IMR-90 (cell line): ENCODE measurements around the gene EHBP1. TPM values are rescaled to one million over a fixed set of nuclear protein-coding genes. Genes with fewer than 3 reads are reported as not detected.

Experiments used
- ATAC-seq: fragments of 200-7000 bp; cut with Tn5 transposase; 2 replicates; pipeline ENCODE4 v1.9.1; 2020; ENCODE audit warnings: low read depth, mild to moderate bottlenecking, moderate library complexity
- BruUV-seq: library from RNA; stranded (reverse); fragments of 400-500 nt; replicated peaks from 2 replicates; lab custom pipeline; 2021; lab: Mats Ljungman, UMichigan
- CTCF ChIA-PET: fragments of 300-600 bp; formaldehyde crosslinking; extraction: SDS; loops from one replicate; lab custom pipeline; 2021; ENCODE audit warnings: antibody characterized with exemption; lab: Yijun Ruan, JAX
- POLR2A ChIA-PET: fragments of 300-600 bp; sonication (Branson Sonifier 250); formaldehyde crosslinking; loops from one replicate; lab custom pipeline; 2022; ENCODE audit warnings: antibody characterized with exemption; ENCODE audit not compliant: unreplicated experiment; lab: Charles Lee
- DNase-seq: peaks from one replicate; pipeline ENCODE4 v3.0.0; 2013
- H2AFZ ChIP-seq: replicated peaks from 2 replicates; pipeline ENCODE3; 2013; ENCODE audit warnings: low read length, mild to moderate bottlenecking; ENCODE audit not compliant: poor library complexity
- H2AK5ac ChIP-seq: 2 replicates; pipeline ENCODE4 v1.6.1; 2013; ENCODE audit warnings: low read depth, low read length, inconsistent platforms
- H2AK9ac ChIP-seq: replicated peaks from 2 replicates; pipeline ENCODE3; 2013; ENCODE audit warnings: mild to moderate bottlenecking, low read depth, low read length, moderate library complexity; ENCODE audit not compliant: poor library complexity
- H2BK120ac ChIP-seq: 2 replicates; pipeline ENCODE4 v1.6.1; 2013; ENCODE audit warnings: low read depth, low read length, inconsistent platforms
- H2BK15ac ChIP-seq: 3 replicates; pipeline ENCODE4 v1.6.1; 2013; ENCODE audit warnings: low read depth, low read length, inconsistent platforms
- H2BK20ac ChIP-seq: 2 replicates; pipeline ENCODE4 v1.6.1; 2013; ENCODE audit warnings: low read depth, mild to moderate bottlenecking, inconsistent platforms, low read length, moderate library complexity
- H2BK5ac ChIP-seq: 2 replicates; pipeline ENCODE4 v1.6.1; 2013; ENCODE audit warnings: mild to moderate bottlenecking, low read depth, low read length, inconsistent platforms; ENCODE audit not compliant: poor library complexity, severe bottlenecking
- H3K14ac ChIP-seq: replicated peaks from 2 replicates; pipeline ENCODE4 v1.6.1; 2013; ENCODE audit warnings: low read depth, low read length, inconsistent platforms
- H3K18ac ChIP-seq: 2 replicates; pipeline ENCODE4 v1.6.1; 2013; ENCODE audit warnings: low read depth, low read length, control low read depth
- H3K23ac ChIP-seq: 2 replicates; pipeline ENCODE4 v1.6.1; 2013; ENCODE audit warnings: low read depth, low read length, inconsistent platforms
- H3K27ac ChIP-seq: 2 replicates; pipeline ENCODE4 v1.5.1; 2013; ENCODE audit warnings: mild to moderate bottlenecking, control low read depth, low read length; ENCODE audit not compliant: insufficient read depth
- H3K27me3 ChIP-seq: 2 replicates; pipeline ENCODE4 v1.6.1; 2013; ENCODE audit warnings: low read length; ENCODE audit not compliant: control insufficient read depth, insufficient read depth
- H3K36me3 ChIP-seq: 2 replicates; pipeline ENCODE4 v1.6.1; 2013; ENCODE audit warnings: low read length, mixed read lengths; ENCODE audit not compliant: control insufficient read depth, insufficient read depth
- H3K4ac ChIP-seq: 2 replicates; pipeline ENCODE4 v1.6.1; 2013; ENCODE audit warnings: low read depth, low read length, inconsistent platforms
- H3K4me1 ChIP-seq: 2 replicates; pipeline ENCODE4 v1.6.1; 2013; ENCODE audit warnings: low read length, mixed read lengths; ENCODE audit not compliant: control insufficient read depth, insufficient read depth
- H3K4me2 ChIP-seq: 2 replicates; pipeline ENCODE4 v1.6.1; 2013; ENCODE audit warnings: low read depth, mild to moderate bottlenecking, control low read depth, low read length, moderate library complexity
- H3K4me3 ChIP-seq: 2 replicates; pipeline ENCODE4 v1.5.1; 2013; ENCODE audit warnings: low read depth, mild to moderate bottlenecking, control low read depth, low read length, moderate library complexity; ENCODE audit not compliant: insufficient read depth
- H3K56ac ChIP-seq: 2 replicates; pipeline ENCODE4 v1.6.1; 2013; ENCODE audit warnings: low read length, inconsistent platforms; ENCODE audit not compliant: insufficient read depth; ENCODE audit errors: extremely low read depth
- H3K79me1 ChIP-seq, 2 experiments: 2 replicates each; pipeline ENCODE4 v1.6.1; 2013; ENCODE audit warnings: low read length in 2 of 2, inconsistent platforms in 1 of 2, low read depth in 1 of 2
- H3K9ac ChIP-seq: 2 replicates; pipeline ENCODE4 v1.6.1; 2013; ENCODE audit warnings: low read depth, low read length, control low read depth
- H3K9me1 ChIP-seq: 2 replicates; pipeline ENCODE4 v1.6.1; 2013; ENCODE audit warnings: low read length, inconsistent platforms; ENCODE audit not compliant: insufficient read depth
- H3K9me3 ChIP-seq: 2 replicates; pipeline ENCODE4 v1.6.1; 2013; ENCODE audit warnings: low read length; ENCODE audit not compliant: control insufficient read depth, insufficient read depth
- H4K20me1 ChIP-seq: 2 replicates; pipeline ENCODE4 v1.6.1; 2013; ENCODE audit warnings: low read length, inconsistent platforms; ENCODE audit not compliant: insufficient read depth
- H4K5ac ChIP-seq: 2 replicates; pipeline ENCODE4 v1.6.1; 2013; ENCODE audit warnings: mild to moderate bottlenecking, low read depth, low read length, control low read depth
- H4K8ac ChIP-seq, 2 experiments: 2 replicates each; pipeline ENCODE4 v1.6.1; 2013; ENCODE audit warnings: low read depth in 2 of 2, low read length in 2 of 2, control low read depth in 1 of 2, inconsistent platforms in 1 of 2
- H4K91ac ChIP-seq: 2 replicates; pipeline ENCODE4 v1.6.1; 2013; ENCODE audit warnings: low read depth, low read length, inconsistent platforms; ENCODE audit not compliant: insufficient read depth
- BHLHE40 ChIP-seq: fragments of 150-350 bp; IDR thresholded peaks from 2 replicates; pipeline ENCODE4 v1.6.1; 2016; ENCODE audit warnings: mild to moderate bottlenecking, low read depth, low read length
- CEBPB ChIP-seq: IDR thresholded peaks from 2 replicates; pipeline ENCODE4 v1.6.1; 2012; ENCODE audit warnings: low read depth, low read length, improper control_type of control experiment
- CHD1 ChIP-seq: IDR thresholded peaks from 2 replicates; pipeline ENCODE4 v1.6.1; 2012; ENCODE audit warnings: low read depth, low read length, improper control_type of control experiment
- FOS ChIP-seq: fragments of 150-350 bp; IDR thresholded peaks from 2 replicates; pipeline ENCODE4 v1.6.1; 2016; ENCODE audit warnings: low read depth, low read length
- MAFK ChIP-seq: IDR thresholded peaks from 2 replicates; pipeline ENCODE4 v1.6.1; 2012; ENCODE audit warnings: low read depth, low read length, improper control_type of control experiment
- MAZ ChIP-seq: IDR thresholded peaks from 2 replicates; pipeline ENCODE4 v1.6.1; 2012; ENCODE audit warnings: low read depth, mild to moderate bottlenecking, low read length, improper control_type of control experiment, moderate library complexity, borderline replicate concordance
- MXI1 ChIP-seq: IDR thresholded peaks from 2 replicates; pipeline ENCODE4 v1.6.1; 2012; ENCODE audit warnings: low read depth, mild to moderate bottlenecking, low read length, moderate library complexity, borderline replicate concordance
- NFE2L2 ChIP-seq: fragments of 150-350 bp; IDR thresholded peaks from 2 replicates; pipeline ENCODE4 v1.6.1; 2016; ENCODE audit warnings: low read depth, mild to moderate bottlenecking, low read length
- POLR2A ChIP-seq: IDR thresholded peaks from 2 replicates; pipeline ENCODE4 v1.6.1; 2012; ENCODE audit warnings: mild to moderate bottlenecking, low read depth, low read length
- RAD21 ChIP-seq: IDR thresholded peaks from 2 replicates; pipeline ENCODE4 v1.6.1; 2012; ENCODE audit warnings: low read length, improper control_type of control experiment
- RCOR1 ChIP-seq: IDR thresholded peaks from 2 replicates; pipeline ENCODE4 v1.6.1; 2012; ENCODE audit warnings: mild to moderate bottlenecking, low read length, improper control_type of control experiment; ENCODE audit not compliant: insufficient replicate concordance
- RFX5 ChIP-seq: IDR thresholded peaks from 2 replicates; pipeline ENCODE4 v1.8.0; 2012; ENCODE audit warnings: low read depth, mild to moderate bottlenecking, low read length, moderate library complexity
- SMC3 ChIP-seq: fragments of 150-350 bp; IDR thresholded peaks from 2 replicates; pipeline ENCODE4 v1.6.1; 2016; ENCODE audit warnings: low read depth, mild to moderate bottlenecking, antibody characterized with exemption, low read length, moderate library complexity
- WGBS, 2 experiments: methylation state at CpG; one replicate each; pipeline versions ENCODE4 v1.1.5 to v1.1.7; 2013; ENCODE audit warnings: missing lambda C conversion rate in 2 of 2; ENCODE audit not compliant: insufficient read length in 1 of 2; ENCODE audit errors: extremely low coverage in 2 of 2; 5-methylcytosine and 5-hydroxymethylcytosine counted together
- dilution Hi-C: fragments of 300-500 bp; cut with HindIII; formaldehyde crosslinking; loops from one replicate; pipeline ENCODE4 v1.14.3; 2018; ENCODE audit warnings: low sequenced_read_pairs; ENCODE audit not compliant: unreplicated experiment
- in situ Hi-C: fragments of 300-500 bp; cut with MboI; formaldehyde crosslinking; loops from 3 replicates; pipeline ENCODE4 v1.14.3; 2019; ENCODE audit warnings: low sequenced_read_pairs, inconsistent platforms, mixed read lengths
- intact Hi-C: fragments of 100-400 bp; cut with micrococcal nuclease; formaldehyde crosslinking; loops from 2 replicates; pipeline ENCODE4 v1.10.0; 2022
- polyA plus RNA-seq, 3 experiments: library from polyadenylated mRNA; depleted of rRNA; stranded (reverse); fragments of >200 nt; gene quantifications; 2 replicates each; pipeline ENCODE4 v1.2.3, GENCODE V29; 2012; ENCODE audit warnings: low replicate concordance in 1 of 3
- total RNA-seq: library from RNA; depleted of rRNA; stranded (reverse); fragments of >200 nt; gene quantifications from 2 replicates; pipeline ENCODE4 v1.2.3, GENCODE V29; 2012
- TF ChIP-seq, protein P1 (sequence below): fragments of 150-350 bp; IDR thresholded peaks from 2 replicates; pipeline ENCODE4 v1.6.1; 2016; ENCODE audit warnings: low read depth, mild to moderate bottlenecking, low read length, moderate library complexity, borderline replicate concordance
- TF ChIP-seq, protein P2 (sequence below): conservative IDR thresholded peaks from 2 replicates; pipeline ENCODE4 v1.5.1; 2012; ENCODE audit warnings: mild to moderate bottlenecking, low read depth, low read length, improper control_type of control experiment
- TF ChIP-seq, protein P3 (sequence below): fragments of 150-350 bp; IDR thresholded peaks from 2 replicates; pipeline ENCODE4 v1.6.1; 2017; ENCODE audit warnings: mild to moderate bottlenecking, antibody characterized with exemption, low read length, low read depth

Gene EHBP1
- total and polyA plus RNA-seq, 2 of the 4 experiments (the other 2 are of a cell fraction): 28.3 to 44.4 TPM

- BruUV-seq: no TSS peak
- Histone ChIP-seq H3K9me3 (no peaks in the 10 kb centered on the region), H2AK9ac (no peak overlapping the region), H3K9me1 (no peaks in the 10 kb centered on the region), H3K4me3 (no peak overlapping the region), H4K8ac (no peak overlapping the region), H3K9ac (no peak overlapping the region), H3K27ac (no peak overlapping the region), H3K4me2 (no peak overlapping the region), H3K56ac (no peak overlapping the region), H2BK120ac (no peak overlapping the region), H3K14ac (no peak overlapping the region), H4K91ac (no peak overlapping the region), H3K4ac (no peak overlapping the region), H3K18ac (no peak overlapping the region), H3K4me1 (peaks cover under 1% of the 10 kb centered on the region; the same call in 1 of the 2 replicates), H2BK5ac (no peak overlapping the region), H3K79me1 (no peaks in the 10 kb centered on the region), H4K20me1 (no peaks in the 10 kb centered on the region), H3K27me3 (no peaks in the 10 kb centered on the region), H2AFZ (no peak overlapping the region), H3K36me3 (peaks cover 6% of the 10 kb centered on the region; the same call in 1 of the 2 replicates), H2BK20ac (no peak overlapping the region), H2BK15ac (no peak overlapping the region), H2AK5ac (no peak overlapping the region), H3K23ac (no peak overlapping the region), H4K5ac (no peak overlapping the region)
- TF ChIP-seq SMC3: no peak
- TF ChIP-seq, protein P1, sequence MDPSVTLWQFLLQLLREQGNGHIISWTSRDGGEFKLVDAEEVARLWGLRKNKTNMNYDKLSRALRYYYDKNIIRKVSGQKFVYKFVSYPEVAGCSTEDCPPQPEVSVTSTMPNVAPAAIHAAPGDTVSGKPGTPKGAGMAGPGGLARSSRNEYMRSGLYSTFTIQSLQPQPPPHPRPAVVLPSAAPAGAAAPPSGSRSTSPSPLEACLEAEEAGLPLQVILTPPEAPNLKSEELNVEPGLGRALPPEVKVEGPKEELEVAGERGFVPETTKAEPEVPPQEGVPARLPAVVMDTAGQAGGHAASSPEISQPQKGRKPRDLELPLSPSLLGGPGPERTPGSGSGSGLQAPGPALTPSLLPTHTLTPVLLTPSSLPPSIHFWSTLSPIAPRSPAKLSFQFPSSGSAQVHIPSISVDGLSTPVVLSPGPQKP: no peak
- no peak for TF ChIP-seq MAZ
- TF ChIP-seq POLR2A: no peak
- no peak for TF ChIP-seq MXI1
- no peak for TF ChIP-seq CHD1
- TF ChIP-seq, protein P2, sequence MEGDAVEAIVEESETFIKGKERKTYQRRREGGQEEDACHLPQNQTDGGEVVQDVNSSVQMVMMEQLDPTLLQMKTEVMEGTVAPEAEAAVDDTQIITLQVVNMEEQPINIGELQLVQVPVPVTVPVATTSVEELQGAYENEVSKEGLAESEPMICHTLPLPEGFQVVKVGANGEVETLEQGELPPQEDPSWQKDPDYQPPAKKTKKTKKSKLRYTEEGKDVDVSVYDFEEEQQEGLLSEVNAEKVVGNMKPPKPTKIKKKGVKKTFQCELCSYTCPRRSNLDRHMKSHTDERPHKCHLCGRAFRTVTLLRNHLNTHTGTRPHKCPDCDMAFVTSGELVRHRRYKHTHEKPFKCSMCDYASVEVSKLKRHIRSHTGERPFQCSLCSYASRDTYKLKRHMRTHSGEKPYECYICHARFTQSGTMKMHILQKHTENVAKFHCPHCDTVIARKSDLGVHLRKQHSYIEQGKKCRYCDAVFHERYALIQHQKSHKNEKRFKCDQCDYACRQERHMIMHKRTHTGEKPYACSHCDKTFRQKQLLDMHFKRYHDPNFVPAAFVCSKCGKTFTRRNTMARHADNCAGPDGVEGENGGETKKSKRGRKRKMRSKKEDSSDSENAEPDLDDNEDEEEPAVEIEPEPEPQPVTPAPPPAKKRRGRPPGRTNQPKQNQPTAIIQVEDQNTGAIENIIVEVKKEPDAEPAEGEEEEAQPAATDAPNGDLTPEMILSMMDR: no peak
- TF ChIP-seq NFE2L2: no peak
- no peak for TF ChIP-seq BHLHE40
- no peak for TF ChIP-seq RFX5
- TF ChIP-seq, protein P3, sequence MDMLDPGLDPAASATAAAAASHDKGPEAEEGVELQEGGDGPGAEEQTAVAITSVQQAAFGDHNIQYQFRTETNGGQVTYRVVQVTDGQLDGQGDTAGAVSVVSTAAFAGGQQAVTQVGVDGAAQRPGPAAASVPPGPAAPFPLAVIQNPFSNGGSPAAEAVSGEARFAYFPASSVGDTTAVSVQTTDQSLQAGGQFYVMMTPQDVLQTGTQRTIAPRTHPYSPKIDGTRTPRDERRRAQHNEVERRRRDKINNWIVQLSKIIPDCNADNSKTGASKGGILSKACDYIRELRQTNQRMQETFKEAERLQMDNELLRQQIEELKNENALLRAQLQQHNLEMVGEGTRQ: no peak
- no peak for TF ChIP-seq RCOR1
- TF ChIP-seq CEBPB: no peak
- TF ChIP-seq RAD21: no peak
- no peak; the same call in 1 of the 2 replicates for TF ChIP-seq MAFK
- TF ChIP-seq FOS: no peak
- ATAC-seq (no peak), DNase-seq (no peak)
- intact Hi-C loops (no loop called here), in situ Hi-C loops (no loop called here), dilution Hi-C loops (no loop called here)
- no CpG with 5 or more reads among the region's 2 CpGs for WGBS, 2 experiments
- CTCF ChIA-PET: no interaction called here
- POLR2A ChIA-PET: no interaction called here
Measured at GRCh38 chr2:63018439-63018838, 312.9 kb downstream of the EHBP1 start.
